H1 (cell line): Measurements from ENCODE around the gene TLR7. TPM values are rescaled to one million over a fixed set of nuclear protein-coding genes. Genes with fewer than 3 reads are reported as not detected.

Experiments
- CTCF ChIA-PET: fragments of 300-600 bp; sonication (Branson Sonifier 250); formaldehyde crosslinking; loops from one replicate; lab custom pipeline; 2021; ENCODE audit not compliant: partially characterized antibody; lab: Charles Lee
- POLR2A ChIA-PET: fragments of 300-600 bp; sonication (Branson Sonifier 250); formaldehyde crosslinking; loops from one replicate; lab custom pipeline; 2021; ENCODE audit warnings: inconsistent platforms; ENCODE audit not compliant: partially characterized antibody; lab: Charles Lee
- DNase-seq, 2 experiments: peaks; one replicate each; pipeline versions ENCODE4 v3.0.0 to v3.0.0-alpha.2; 2010 to 2022; ENCODE audit warnings: low spot score in 2 of 2, low read depth in 1 of 2, mixed read lengths in 1 of 2
- FAIRE-seq: peaks from 2 replicates; lab custom pipeline; 2011; peaks lifted over from hg19 to GRCh38; lab: Jason Lieb, UNC
- H2AFZ ChIP-seq: 2 replicates; pipeline ENCODE4 v1.8.1; 2012; ENCODE audit warnings: low read length, inconsistent platforms
- H2AK5ac ChIP-seq: 2 replicates; pipeline ENCODE4 v1.6.1; 2013; ENCODE audit warnings: low read depth, low read length
- H2BK120ac ChIP-seq: replicated peaks from 2 replicates; pipeline ENCODE3; 2013; ENCODE audit warnings: low read depth, low read length, inconsistent platforms
- H2BK12ac ChIP-seq: 2 replicates; pipeline ENCODE4 v1.6.1; 2013; ENCODE audit warnings: low read depth, low read length
- H2BK15ac ChIP-seq: 2 replicates; pipeline ENCODE4 v1.6.1; 2013; ENCODE audit warnings: low read length
- H2BK20ac ChIP-seq: 2 replicates; pipeline ENCODE4 v1.6.1; 2013; ENCODE audit warnings: low read length
- H2BK5ac ChIP-seq: 2 replicates; pipeline ENCODE4 v1.6.1; 2013; ENCODE audit warnings: low read depth, low read length
- H3K14ac ChIP-seq: 2 replicates; pipeline ENCODE4 v1.6.1; 2013; ENCODE audit warnings: inconsistent platforms; ENCODE audit not compliant: insufficient read length
- H3K18ac ChIP-seq: 2 replicates; pipeline ENCODE4 v1.6.1; 2013; ENCODE audit warnings: low read length; ENCODE audit errors: extremely low read depth
- H3K23ac ChIP-seq: 2 replicates; pipeline ENCODE4 v1.6.1; 2013; ENCODE audit warnings: inconsistent platforms; ENCODE audit not compliant: insufficient read length
- H3K23me2 ChIP-seq: 2 replicates; pipeline ENCODE4 v1.6.1; 2013; ENCODE audit warnings: low read depth, low read length
- H3K27ac ChIP-seq: 2 replicates; pipeline ENCODE4 v1.6.1; 2011; ENCODE audit warnings: low read depth, low read length, inconsistent platforms
- H3K27me3 ChIP-seq, 4 experiments: replicated peaks in 1 of 4; 1 replicate in 1 of 4; 2 replicates in 3 of 4; pipeline versions ENCODE4 v1.6.1 to v1.8.1; 2011 to 2013; ENCODE audit warnings: low read length in 3 of 4, mild to moderate bottlenecking in 3 of 4, inconsistent platforms in 2 of 4, mixed read lengths in 2 of 4, moderate library complexity in 1 of 4; ENCODE audit not compliant: control insufficient read depth in 3 of 4, insufficient read depth in 3 of 4; ENCODE audit errors: extremely low read depth in 1 of 4
- H3K36me3 ChIP-seq, 4 experiments: 2 replicates each; pipeline versions ENCODE4 v1.6.1 to v1.8.1; 2011 to 2013; ENCODE audit warnings: mild to moderate bottlenecking in 4 of 4, low read length in 3 of 4, moderate library complexity in 2 of 4, control low read depth in 1 of 4, inconsistent platforms in 1 of 4; ENCODE audit not compliant: insufficient read depth in 4 of 4, control insufficient read depth in 2 of 4
- H3K4ac ChIP-seq: replicated peaks from 2 replicates; pipeline ENCODE3; 2013; ENCODE audit warnings: low read length, low read depth, mixed read lengths, inconsistent platforms; ENCODE audit not compliant: insufficient read length
- H3K4me1 ChIP-seq, 4 experiments: replicated peaks in 1 of 4; 1 replicate in 1 of 4; 2 replicates in 3 of 4; pipeline versions ENCODE4 v1.6.1 to v1.8.1; 2011 to 2013; ENCODE audit warnings: low read length in 3 of 4, inconsistent platforms in 2 of 4, mixed read lengths in 1 of 4; ENCODE audit not compliant: insufficient read depth in 4 of 4, control insufficient read depth in 3 of 4
- H3K4me2 ChIP-seq, 2 experiments: 2 replicates each; pipeline versions ENCODE4 v1.6.1 to v1.8.1; 2011 to 2013; ENCODE audit warnings: low read depth in 2 of 2, low read length in 2 of 2, control low read depth in 1 of 2, inconsistent platforms in 1 of 2, mild to moderate bottlenecking in 1 of 2; ENCODE audit not compliant: insufficient read depth in 1 of 2
- H3K4me3 ChIP-seq, 4 experiments: fragments of 200-600, 300-600 bp in 1 of 4; sonication (generic), shearing (Covaris generic), sonication (Bioruptor Twin) in 1 of 4; 2 replicates each; pipeline versions ENCODE4 v1.5.1 to v1.8.1; 2011 to 2016; ENCODE audit warnings: low read length in 4 of 4, low read depth in 3 of 4, control low read depth in 2 of 4, inconsistent platforms in 2 of 4, mild to moderate bottlenecking in 2 of 4, mixed read lengths in 1 of 4, moderate library complexity in 1 of 4; ENCODE audit not compliant: insufficient read depth in 2 of 4; ENCODE audit errors: extremely low read depth in 1 of 4
- H3K56ac ChIP-seq: replicated peaks from 2 replicates; pipeline ENCODE3; 2013; ENCODE audit warnings: low read depth, mild to moderate bottlenecking, mixed read lengths, low read length, inconsistent platforms; ENCODE audit not compliant: insufficient read length
- H3K79me1 ChIP-seq: 2 replicates; pipeline ENCODE4 v1.6.1; 2013; ENCODE audit warnings: low read depth, low read length, control low read depth
- H3K79me2 ChIP-seq, 2 experiments: 2 replicates each; pipeline versions ENCODE4 v1.6.1 to v1.8.1; 2012 to 2013; ENCODE audit warnings: low read length in 2 of 2, mild to moderate bottlenecking in 2 of 2, inconsistent platforms in 1 of 2; ENCODE audit not compliant: insufficient read depth in 2 of 2, control insufficient read depth in 1 of 2
- H3K9ac ChIP-seq, 4 experiments: replicated peaks in 1 of 4; 1 replicate in 1 of 4; 2 replicates in 3 of 4; pipeline versions ENCODE4 v1.6.1 to v1.8.1; 2011 to 2013; ENCODE audit warnings: low read depth in 3 of 4, low read length in 3 of 4, control low read depth in 2 of 4, mild to moderate bottlenecking in 2 of 4, moderate library complexity in 2 of 4, inconsistent platforms in 1 of 4; ENCODE audit errors: extremely low read depth in 1 of 4
- H3K9me3 ChIP-seq, 2 experiments: 2 replicates each; pipeline versions ENCODE4 v1.6.1 to v1.8.1; 2012 to 2013; ENCODE audit warnings: mild to moderate bottlenecking in 2 of 2, moderate library complexity in 2 of 2, control low read depth in 1 of 2, inconsistent platforms in 1 of 2, low read depth in 1 of 2, low read length in 1 of 2, mixed read lengths in 1 of 2; ENCODE audit not compliant: insufficient read depth in 2 of 2
- H4K20me1 ChIP-seq, 2 experiments: replicated peaks in 1 of 2; 2 replicates each; pipeline versions ENCODE3 to v1.8.1; 2011 to 2013; ENCODE audit warnings: inconsistent platforms in 2 of 2, low read length in 2 of 2, mild to moderate bottlenecking in 1 of 2; ENCODE audit not compliant: insufficient read depth in 2 of 2, control insufficient read depth in 1 of 2
- H4K5ac ChIP-seq: 2 replicates; pipeline ENCODE4 v1.6.1; 2013; ENCODE audit warnings: low read length, low read depth, mixed read lengths, inconsistent platforms; ENCODE audit not compliant: insufficient read length
- H4K8ac ChIP-seq: 2 replicates; pipeline ENCODE4 v1.8.0; 2013; ENCODE audit warnings: mild to moderate bottlenecking, moderate library complexity, low read length, inconsistent platforms; ENCODE audit not compliant: insufficient read depth; ENCODE audit errors: extremely low read depth
- H4K91ac ChIP-seq: replicated peaks from 2 replicates; pipeline ENCODE3; 2013; ENCODE audit warnings: low read length, mixed read lengths, inconsistent platforms; ENCODE audit not compliant: insufficient read length
- EP300 ChIP-seq, 2 experiments: IDR thresholded peaks; 1 replicate in 1 of 2; 2 replicates in 1 of 2; pipeline ENCODE4 v1.6.1; 2011 to 2012; ENCODE audit warnings: low read depth in 2 of 2, low read length in 2 of 2, mild to moderate bottlenecking in 2 of 2, borderline replicate concordance in 1 of 2, inconsistent platforms in 1 of 2, moderate library complexity in 1 of 2
- FOSL1 ChIP-seq: IDR thresholded peaks from 2 replicates; pipeline ENCODE4 v1.6.1; 2011; ENCODE audit warnings: mild to moderate bottlenecking, low read depth, low read length, moderate library complexity; ENCODE audit not compliant: insufficient read depth
- KDM4A ChIP-seq: IDR thresholded peaks from one replicate; pipeline ENCODE4 v1.7.1; 2012; ENCODE audit warnings: low read depth, mild to moderate bottlenecking, moderate library complexity, low read length, inconsistent platforms; ENCODE audit not compliant: severe bottlenecking
- NANOG ChIP-seq: IDR thresholded peaks from 2 replicates; pipeline ENCODE4 v1.6.1; 2011; ENCODE audit warnings: low read length, low read depth, mild to moderate bottlenecking, inconsistent platforms; ENCODE audit not compliant: insufficient read depth, poor library complexity, severe bottlenecking
- PHF8 ChIP-seq: fragments of 200-600 bp; sonication (generic); conservative IDR thresholded peaks from 2 replicates; pipeline ENCODE4 v1.7.1; 2012; ENCODE audit warnings: low read depth, mild to moderate bottlenecking, inconsistent platforms, low read length, moderate library complexity
- POU5F1 ChIP-seq: IDR thresholded peaks from 2 replicates; pipeline ENCODE4 v1.6.1; 2011; ENCODE audit warnings: low read depth, mild to moderate bottlenecking, low read length, moderate library complexity
- SRF ChIP-seq: IDR thresholded peaks from 2 replicates; pipeline ENCODE4 v1.6.1; 2011; ENCODE audit warnings: mild to moderate bottlenecking, low read depth, low read length, moderate library complexity
- TAF1 ChIP-seq: IDR thresholded peaks from 2 replicates; pipeline ENCODE4 v1.6.1; 2011; ENCODE audit warnings: mild to moderate bottlenecking, low read depth, low read length
- USF2 ChIP-seq: IDR thresholded peaks from 2 replicates; pipeline ENCODE4 v1.6.1; 2011; ENCODE audit warnings: low read length, improper control_type of control experiment
- WGBS, 2 experiments: shearing (Covaris generic) in 1 of 2; methylation state at CpG; one replicate each; pipeline versions ENCODE4 v1.1.6 to v1.1.7; 2013 to 2015; ENCODE audit warnings: low lambda C conversion rate in 2 of 2, mixed read lengths in 2 of 2, inconsistent platforms in 1 of 2, low coverage in 1 of 2, missing lambda C conversion rate in 1 of 2; ENCODE audit not compliant: insufficient replicate concordance in 2 of 2, insufficient coverage in 1 of 2, insufficient read length in 1 of 2; ENCODE audit errors: extremely low coverage in 1 of 2, missing lambda C conversion rate in 1 of 2; 5-methylcytosine and 5-hydroxymethylcytosine counted together
- polyA plus RNA-seq, 7 experiments: library from polyadenylated mRNA; depleted of rRNA in 3 of 7; stranded (reverse) in 5 of 7; unstranded in 2 of 7; fragments of >200 nt in 5 of 7; fragments of 200-250 nt in 2 of 7; gene quantifications; 1 replicate in 5 of 7; 2 replicates in 1 of 7; 4 replicates in 1 of 7; pipeline versions ENCODE4 v1.2.1 to v1.2.3, GENCODE V29; 2011 to 2013; ENCODE audit warnings: missing spikeins in 2 of 7, mixed read lengths in 2 of 7
- total RNA-seq: library from RNA; stranded (reverse); fragmentation: NEBNext Ultra II Directional; extraction: Animal tissue kit (Norgen Biotek cat#: 25700); gene quantifications from 2 replicates; pipeline ENCODE4 v1.2.1, GENCODE V29; 2021

The TLR7 gene
- total and polyA plus RNA-seq, 2 of the 8 experiments (the other 6 are each of a cell fraction or from before 2014, with no cell fraction given): 0.02 TPM; not detected in 1

DNA sequence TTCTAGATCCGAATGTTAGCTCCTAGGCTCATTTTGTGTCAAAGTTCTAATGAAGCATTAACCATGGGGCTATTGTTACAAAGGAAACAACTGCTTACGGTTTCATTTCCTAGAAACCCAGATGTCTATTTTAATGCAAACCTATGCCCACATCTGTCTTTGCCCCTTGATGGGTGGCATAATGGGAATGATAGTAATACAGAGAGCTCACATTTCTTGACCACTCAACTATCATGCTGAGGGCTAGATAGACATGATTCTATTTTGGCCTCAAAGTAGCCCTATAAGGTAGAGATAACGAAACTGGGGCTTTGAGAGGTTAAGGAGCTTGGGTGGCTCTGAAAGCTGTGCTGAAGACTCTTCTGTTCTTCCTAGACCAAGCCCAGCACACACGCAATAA is 1.9 kb downstream of the TLR7 start:
- Histone ChIP-seq H3K36me3 (no peaks in the 10 kb centered on the region), H4K8ac (no peak overlapping the region), H3K4ac (no peak overlapping the region), H2BK5ac (no peak overlapping the region), H2AFZ (no peak overlapping the region), H4K91ac (no peak overlapping the region), H3K79me2 (no peaks in the 10 kb centered on the region), H3K4me2 (no peak overlapping the region), H3K9ac (no peak overlapping the region), H3K56ac (no peak overlapping the region), H2AK5ac (no peak overlapping the region), H3K14ac (no peak overlapping the region), H2BK20ac (no peak overlapping the region), H3K23ac (no peak overlapping the region), H3K4me1 (no peaks in the 10 kb centered on the region), H3K9me3 (peaks cover 0 to 8% of the 10 kb centered on the region in 2 experiments; a peak in 1 of 4 replicates), H3K27ac (no peak overlapping the region), H2BK12ac (no peak overlapping the region), H3K4me3 (no peak overlapping the region), H3K23me2 (no peaks in the 10 kb centered on the region), H3K27me3 (no peaks in the 10 kb centered on the region), H3K18ac (no peak overlapping the region), H4K20me1 (no peaks in the 10 kb centered on the region), H4K5ac (no peak overlapping the region), H2BK15ac (no peak overlapping the region), H2BK120ac (no peak overlapping the region), H3K79me1 (no peaks in the 10 kb centered on the region)
- DNase-seq: no peak
- ChIA-PET POLR2A (no interaction called here), CTCF (no interaction called here)
- WGBS, 2 experiments: 88% methylated on average over 4 of the region's 4 CpGs; no CpG with 5 or more reads in 1 of the 2 experiments
- FAIRE-seq: no peak
- TF ChIP-seq USF2 (no peak), PHF8 (no peak), KDM4A (no peak), SRF (no peak), TAF1 (no peak), NANOG (no peak), FOSL1 (no peak), EP300 (IDR thresholded peaks at IDR 0.05; ENCODE audit: borderline replicate concordance in 1 of 2, low read depth in 2 of 2, low read length in 2 of 2) (no peak), POU5F1 (no peak)
